Dermis blood vessel endothelial cell (primary cell): ENCODE data around the gene TIMP4. TPM values are rescaled to one million over a fixed set of nuclear protein-coding genes. Genes with fewer than 3 reads are reported as not detected.

Experiments used
- total RNA-seq: library from RNA; depleted of rRNA; stranded (reverse); fragments of >200 nt; gene quantifications from 2 replicates; pipeline ENCODE4 v1.2.3, GENCODE V29; 2014

TIMP4 gene
- total RNA-seq, 1 donor from 2014 or later, result 0.34 TPM

Other genes starting within 250 kb of the TIMP4 start
- 0.74 and 1.2 TPM in 2 replicates for gene SYN2, start 154.5 kb downstream of the TIMP4 start, total RNA-seq
- gene PPARG, start 130.2 kb upstream of the TIMP4 start, total RNA-seq, result 57.7 and 69.4 TPM in 2 replicates